Lower leg skin (tissue), 3 donors: ENCODE results near the gene JAML.

Experiments used
- POLR2A ChIP-seq, 2 donors: fragments of 450-650 bp; IDR thresholded peaks; one replicate each; pipeline ENCODE4 v1.6.1; 2016 to 2017; ENCODE audit warnings: antibody characterized with exemption in 2 of 2, mild to moderate bottlenecking in 1 of 2, moderate library complexity in 1 of 2
- TF ChIP-seq, protein P1 (sequence below), 3 donors: fragments of 450-650 bp; IDR thresholded peaks; one replicate each; pipeline ENCODE4 v1.5.1; 2016; ENCODE audit warnings: antibody characterized with exemption in 3 of 3, mild to moderate bottlenecking in 3 of 3, moderate library complexity in 2 of 3

DNA sequence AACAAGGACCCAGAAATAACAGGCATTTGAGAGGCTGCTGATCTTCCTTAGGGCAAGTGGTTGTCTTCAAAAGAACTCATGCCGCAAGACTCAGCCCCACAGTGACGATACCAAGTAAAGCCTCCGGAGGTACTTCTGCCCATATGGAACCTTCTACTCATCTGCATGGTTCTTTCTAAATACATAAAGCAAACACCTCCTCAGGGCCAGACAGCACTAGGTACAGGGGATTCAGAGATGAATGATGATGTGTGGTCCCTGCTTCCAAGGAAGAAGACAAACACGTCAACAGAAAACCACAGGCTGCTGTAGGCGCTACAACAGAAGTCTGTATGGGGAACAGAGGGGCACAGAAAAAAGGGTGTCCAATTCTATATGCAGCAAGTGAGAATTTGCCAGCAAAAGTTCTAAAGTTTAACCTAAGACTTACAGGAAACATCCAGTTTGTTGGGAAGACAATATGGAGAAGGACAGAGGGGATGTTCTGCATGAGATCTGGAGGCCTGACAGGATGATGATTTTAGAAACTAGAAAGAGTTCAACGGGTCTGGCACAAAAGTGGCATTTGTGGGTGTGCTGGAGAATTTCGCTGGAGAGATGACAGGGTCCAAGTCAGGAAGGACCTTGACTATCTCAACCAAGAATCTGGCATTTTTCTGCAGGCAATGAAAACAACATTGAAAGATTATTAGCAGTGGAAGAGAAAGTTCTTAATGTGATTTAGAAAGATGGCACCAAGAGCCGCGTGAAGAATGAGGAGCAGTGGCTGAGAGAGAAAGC is 23.7 kb downstream of the JAML start:
- TF ChIP-seq, protein P1, sequence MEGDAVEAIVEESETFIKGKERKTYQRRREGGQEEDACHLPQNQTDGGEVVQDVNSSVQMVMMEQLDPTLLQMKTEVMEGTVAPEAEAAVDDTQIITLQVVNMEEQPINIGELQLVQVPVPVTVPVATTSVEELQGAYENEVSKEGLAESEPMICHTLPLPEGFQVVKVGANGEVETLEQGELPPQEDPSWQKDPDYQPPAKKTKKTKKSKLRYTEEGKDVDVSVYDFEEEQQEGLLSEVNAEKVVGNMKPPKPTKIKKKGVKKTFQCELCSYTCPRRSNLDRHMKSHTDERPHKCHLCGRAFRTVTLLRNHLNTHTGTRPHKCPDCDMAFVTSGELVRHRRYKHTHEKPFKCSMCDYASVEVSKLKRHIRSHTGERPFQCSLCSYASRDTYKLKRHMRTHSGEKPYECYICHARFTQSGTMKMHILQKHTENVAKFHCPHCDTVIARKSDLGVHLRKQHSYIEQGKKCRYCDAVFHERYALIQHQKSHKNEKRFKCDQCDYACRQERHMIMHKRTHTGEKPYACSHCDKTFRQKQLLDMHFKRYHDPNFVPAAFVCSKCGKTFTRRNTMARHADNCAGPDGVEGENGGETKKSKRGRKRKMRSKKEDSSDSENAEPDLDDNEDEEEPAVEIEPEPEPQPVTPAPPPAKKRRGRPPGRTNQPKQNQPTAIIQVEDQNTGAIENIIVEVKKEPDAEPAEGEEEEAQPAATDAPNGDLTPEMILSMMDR (IDR thresholded peaks at IDR 0.05) = no peak
- no peak for TF ChIP-seq POLR2A (IDR thresholded peaks at IDR 0.05)
